ENCODE measurements around the gene C3orf33. TPM values are rescaled to one million over a fixed set of nuclear protein-coding genes. Genes with fewer than 3 reads are reported as not detected.
"Not testable (repeated sequence)": the region's sequence is repeated elsewhere in the genome, so short reads cannot be mapped to it uniquely, and the experiment has no call there.

Gene C3orf33
- total and polyA plus RNA-seq, 2 of the 13 experiments (the other 11 are each of a cell fraction or from before 2014, with no cell fraction given), result 9.2 to 12.6 TPM

- TF ChIP-seq ZNF652 (CRISPR knock-in tag; IDR thresholded peaks at IDR 0.05; ENCODE audit: borderline replicate concordance, low read depth) (no peak), PPARG (CRISPR knock-in tag; conservative IDR thresholded peaks at IDR 0.05) (no peak), HNF4A (CRISPR knock-in tag; IDR thresholded peaks at IDR 0.05) (no peak)
- TF ChIP-seq, protein P1, sequence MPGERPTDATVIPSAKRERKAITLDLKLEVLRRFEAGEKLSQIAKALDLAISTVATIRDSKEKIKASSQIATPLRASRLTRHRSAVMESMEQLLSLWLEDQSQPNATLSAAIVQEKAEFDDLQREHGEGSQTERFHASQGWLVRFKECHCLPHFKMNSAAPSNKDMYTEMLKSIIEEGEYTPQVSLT (CRISPR knock-in tag; IDR thresholded peaks at IDR 0.05; ENCODE audit: borderline replicate concordance, low read depth), result no peak
- TF ChIP-seq, protein P2, sequence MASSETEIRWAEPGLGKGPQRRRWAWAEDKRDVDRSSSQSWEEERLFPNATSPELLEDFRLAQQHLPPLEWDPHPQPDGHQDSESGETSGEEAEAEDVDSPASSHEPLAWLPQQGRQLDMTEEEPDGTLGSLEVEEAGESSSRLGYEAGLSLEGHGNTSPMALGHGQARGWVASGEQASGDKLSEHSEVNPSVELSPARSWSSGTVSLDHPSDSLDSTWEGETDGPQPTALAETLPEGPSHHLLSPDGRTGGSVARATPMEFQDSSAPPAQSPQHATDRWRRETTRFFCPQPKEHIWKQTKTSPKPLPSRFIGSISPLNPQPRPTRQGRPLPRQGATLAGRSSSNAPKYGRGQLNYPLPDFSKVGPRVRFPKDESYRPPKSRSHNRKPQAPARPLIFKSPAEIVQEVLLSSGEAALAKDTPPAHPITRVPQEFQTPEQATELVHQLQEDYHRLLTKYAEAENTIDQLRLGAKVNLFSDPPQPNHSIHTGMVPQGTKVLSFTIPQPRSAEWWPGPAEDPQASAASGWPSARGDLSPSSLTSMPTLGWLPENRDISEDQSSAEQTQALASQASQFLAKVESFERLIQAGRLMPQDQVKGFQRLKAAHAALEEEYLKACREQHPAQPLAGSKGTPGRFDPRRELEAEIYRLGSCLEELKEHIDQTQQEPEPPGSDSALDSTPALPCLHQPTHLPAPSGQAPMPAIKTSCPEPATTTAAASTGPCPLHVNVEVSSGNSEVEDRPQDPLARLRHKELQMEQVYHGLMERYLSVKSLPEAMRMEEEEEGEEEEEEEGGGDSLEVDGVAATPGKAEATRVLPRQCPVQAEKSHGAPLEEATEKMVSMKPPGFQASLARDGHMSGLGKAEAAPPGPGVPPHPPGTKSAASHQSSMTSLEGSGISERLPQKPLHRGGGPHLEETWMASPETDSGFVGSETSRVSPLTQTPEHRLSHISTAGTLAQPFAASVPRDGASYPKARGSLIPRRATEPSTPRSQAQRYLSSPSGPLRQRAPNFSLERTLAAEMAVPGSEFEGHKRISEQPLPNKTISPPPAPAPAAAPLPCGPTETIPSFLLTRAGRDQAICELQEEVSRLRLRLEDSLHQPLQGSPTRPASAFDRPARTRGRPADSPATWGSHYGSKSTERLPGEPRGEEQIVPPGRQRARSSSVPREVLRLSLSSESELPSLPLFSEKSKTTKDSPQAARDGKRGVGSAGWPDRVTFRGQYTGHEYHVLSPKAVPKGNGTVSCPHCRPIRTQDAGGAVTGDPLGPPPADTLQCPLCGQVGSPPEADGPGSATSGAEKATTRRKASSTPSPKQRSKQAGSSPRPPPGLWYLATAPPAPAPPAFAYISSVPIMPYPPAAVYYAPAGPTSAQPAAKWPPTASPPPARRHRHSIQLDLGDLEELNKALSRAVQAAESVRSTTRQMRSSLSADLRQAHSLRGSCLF (CRISPR knock-in tag; IDR thresholded peaks at IDR 0.05; ENCODE audit: borderline replicate concordance), result no peak
Observed at GRCh38 chr3:155835341-155836071, 29.4 kb upstream of the C3orf33 start (continued).

GRCh38 chr3:155828490-155829098 is 22.5 kb upstream of the C3orf33 start:
- CTCF ChIA-PET (ENCODE audit: low intra/inter-chr PET ratio, low total read pairs); BruUV-seq (replicated peaks); H3K79me2 ChIP-seq (ENCODE audit: insufficient read depth, low read length); POLR2A ChIA-PET; H3K27ac ChIP-seq (ENCODE audit: extremely low read length, insufficient read depth, low read length); DNase-seq (ENCODE audit: low spot score); in situ Hi-C loops (cut with HindIII; ENCODE audit: extremely low pct_ligation_motif_present, low pct_unique_long_range_greater_than_20kb); FAIRE-seq; H3K9me3 ChIP-seq (ENCODE audit: low read length); H3K4me1 ChIP-seq (ENCODE audit: insufficient read depth, low read length); H3K4me2 ChIP-seq (ENCODE audit: low read depth, low read length); H3K9ac ChIP-seq (ENCODE audit: insufficient read depth, low read depth, low read length); H3K27me3 ChIP-seq (ENCODE audit: control insufficient read depth in 1 of 2, insufficient read depth in 2 of 2, low read length in 2 of 2); intact Hi-C loops (cut with micrococcal nuclease; ENCODE audit: unreplicated experiment); H2AFZ ChIP-seq (ENCODE audit: low read length); ATAC-seq; H3K4me3 ChIP-seq (replicated peaks in 1 of 3; ENCODE audit: insufficient read depth in 1 of 3, low read depth in 2 of 3, low read length in 3 of 3); H4K20me1 ChIP-seq (ENCODE audit: insufficient read depth, low read length): not testable (repeated sequence)
- 96% methylated on average over 13 of the region's 13 CpGs for WGBS (ENCODE audit: low lambda C conversion rate)
- H3K36me3 ChIP-seq (replicated peaks in 1 of 2; ENCODE audit: control insufficient read depth in 1 of 2, insufficient read depth in 2 of 2, low read length in 2 of 2), result peaks cover 0 to 15% of the 10 kb centered on the region in 2 experiments; a peak in 4 of 5 replicates

Data from HepG2 (cell line).